ENCODE data around the gene TXNL4B. TPM values are rescaled to one million over a fixed set of nuclear protein-coding genes. Genes with fewer than 3 reads are reported as not detected.

Gene TXNL4B
- total and polyA plus RNA-seq, 11 donors: 4.6 to 13.5 (median 7.0) TPM

- Histone ChIP-seq H3K36me3 (no peaks in the 10 kb centered on the region), H3K4me3 (no peak overlapping the region), H3K27me3 (peaks cover 0 to 6% (median 0%) of the 10 kb centered on the region in 9 donors), H3K27ac (no peak overlapping the region), H3K4me1 (no peaks in the 10 kb centered on the region), H3K9me3 (no peaks in the 10 kb centered on the region)
- intact Hi-C loops (cut with DNase I): no loop called here
- ATAC-seq: no peak
- DNase-seq: no peak
- TF ChIP-seq, protein P1, sequence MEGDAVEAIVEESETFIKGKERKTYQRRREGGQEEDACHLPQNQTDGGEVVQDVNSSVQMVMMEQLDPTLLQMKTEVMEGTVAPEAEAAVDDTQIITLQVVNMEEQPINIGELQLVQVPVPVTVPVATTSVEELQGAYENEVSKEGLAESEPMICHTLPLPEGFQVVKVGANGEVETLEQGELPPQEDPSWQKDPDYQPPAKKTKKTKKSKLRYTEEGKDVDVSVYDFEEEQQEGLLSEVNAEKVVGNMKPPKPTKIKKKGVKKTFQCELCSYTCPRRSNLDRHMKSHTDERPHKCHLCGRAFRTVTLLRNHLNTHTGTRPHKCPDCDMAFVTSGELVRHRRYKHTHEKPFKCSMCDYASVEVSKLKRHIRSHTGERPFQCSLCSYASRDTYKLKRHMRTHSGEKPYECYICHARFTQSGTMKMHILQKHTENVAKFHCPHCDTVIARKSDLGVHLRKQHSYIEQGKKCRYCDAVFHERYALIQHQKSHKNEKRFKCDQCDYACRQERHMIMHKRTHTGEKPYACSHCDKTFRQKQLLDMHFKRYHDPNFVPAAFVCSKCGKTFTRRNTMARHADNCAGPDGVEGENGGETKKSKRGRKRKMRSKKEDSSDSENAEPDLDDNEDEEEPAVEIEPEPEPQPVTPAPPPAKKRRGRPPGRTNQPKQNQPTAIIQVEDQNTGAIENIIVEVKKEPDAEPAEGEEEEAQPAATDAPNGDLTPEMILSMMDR (IDR thresholded peaks at IDR 0.05): no peak
- no peak for TF ChIP-seq POLR2A (IDR thresholded peaks at IDR 0.05)
- WGBS, 4 donors: 86 to 90% (median 89%) methylated on average over 4 of the region's 4 CpGs
Measured at GRCh38 chr16:72138064-72138572, 44.7 kb upstream of the TXNL4B start.

DNA sequence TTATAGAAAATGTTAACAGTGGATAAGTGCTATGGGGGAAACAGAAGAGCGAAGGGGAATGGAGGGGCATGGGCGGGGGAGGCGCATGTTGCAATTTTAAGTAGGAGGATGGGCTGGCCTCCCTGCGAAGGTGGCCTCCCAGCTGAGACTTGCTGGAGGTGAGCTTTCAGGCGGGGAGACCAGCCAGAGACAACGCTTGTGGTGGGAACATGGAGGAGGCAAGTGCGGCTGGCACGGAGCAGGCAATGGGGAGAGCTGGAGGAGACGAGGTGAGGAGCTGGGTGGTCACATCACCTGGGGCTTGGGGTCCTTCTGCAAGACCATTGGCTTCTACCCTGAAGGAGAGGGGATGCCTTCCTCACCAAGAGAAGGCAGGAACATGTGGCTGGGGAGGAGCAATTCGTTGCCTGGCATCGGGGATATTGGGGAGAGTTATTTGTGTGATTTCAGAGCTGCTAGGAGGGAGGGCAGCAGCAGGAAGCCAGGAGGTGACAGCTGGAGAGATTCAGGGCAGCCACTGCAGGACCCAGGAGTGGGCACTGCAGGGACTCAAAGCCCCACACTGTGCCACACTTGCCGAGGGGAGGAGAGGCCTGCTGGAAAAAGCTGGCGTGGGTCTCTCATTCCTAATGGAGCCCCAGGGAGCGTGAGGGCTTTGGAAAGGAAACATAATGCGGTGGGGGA lies 44.1 kb upstream of the TXNL4B start:
- intact Hi-C loops (cut with DNase I): no loop called here
- 70 to 77% (median 73%) methylated on average over 15 of the region's 15 CpGs for WGBS, 4 donors
- no peak for DNase-seq

DNA sequence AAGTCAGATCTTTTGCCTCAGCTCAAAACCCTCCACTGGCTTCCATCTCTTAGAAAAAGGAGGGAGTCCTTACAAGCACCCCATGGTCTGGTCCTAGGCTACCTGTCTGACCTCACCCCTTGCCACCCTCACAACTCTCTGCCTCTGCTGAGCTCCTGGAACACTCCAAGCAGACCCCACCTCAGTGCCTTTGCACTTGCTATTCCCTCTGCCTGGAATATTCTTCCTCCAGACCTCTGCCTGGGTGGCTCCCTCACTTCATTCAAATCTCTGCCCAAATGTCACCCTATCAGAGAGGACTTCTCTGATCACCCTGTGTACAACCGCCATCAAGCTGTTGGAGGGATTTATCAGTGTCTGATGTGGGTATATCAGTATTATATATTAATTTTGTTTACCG lies 41.1 kb upstream of the TXNL4B start:
- DNase-seq (no peak), ATAC-seq (no peak)
- Histone ChIP-seq H3K27me3 (peaks cover 0 to 10% (median 0%) of the 10 kb centered on the region in 9 donors), H3K4me3 (no peak overlapping the region), H3K9me3 (no peaks in the 10 kb centered on the region), H3K27ac (no peak overlapping the region), H3K4me1 (no peaks in the 10 kb centered on the region), H3K36me3 (no peaks in the 10 kb centered on the region)
- intact Hi-C loops (cut with DNase I): no loop called here
- WGBS, 4 donors: 93 to 100% (median 95%) methylated on average over 2 of the region's 2 CpGs
- TF ChIP-seq POLR2A (IDR thresholded peaks at IDR 0.05): no peak
- TF ChIP-seq, protein P1 (IDR thresholded peaks at IDR 0.05): no peak

More for the DNA sequence above, 44.1 kb upstream of the TXNL4B start:
- Histone ChIP-seq H3K9me3 (no peaks in the 10 kb centered on the region), H3K27me3 (peaks cover 0 to 6% (median 0%) of the 10 kb centered on the region in 9 donors), H3K27ac (no peak overlapping the region), H3K4me1 (no peaks in the 10 kb centered on the region), H3K36me3 (no peaks in the 10 kb centered on the region), H3K4me3 (no peak overlapping the region)
- ATAC-seq: no peak
- TF ChIP-seq, protein P1 (IDR thresholded peaks at IDR 0.05): no peak
- TF ChIP-seq POLR2A (IDR thresholded peaks at IDR 0.05): no peak

GRCh38 chr16:72132726-72133125 lies 39.3 kb upstream of the TXNL4B start:
- ATAC-seq: no peak
- 82 to 93% (median 88%) methylated on average over 3 of the region's 3 CpGs for WGBS, 4 donors

More at GRCh38 chr16:72132726-72133125, 39.3 kb upstream of the TXNL4B start:
- intact Hi-C loops (cut with DNase I): no loop called here
- DNase-seq: no peak
- no peak overlapping the region for H3K4me3 ChIP-seq
- H3K27me3 ChIP-seq: peaks cover 0 to 11% (median 0%) of the 10 kb centered on the region in 9 donors
- no peaks in the 10 kb centered on the region for H3K4me1 ChIP-seq
- no peak overlapping the region for H3K27ac ChIP-seq
- TF ChIP-seq POLR2A (IDR thresholded peaks at IDR 0.05): no peak
- TF ChIP-seq, protein P1 (IDR thresholded peaks at IDR 0.05): no peak
- H3K9me3 ChIP-seq: peaks cover 0 to 4% (median 0%) of the 10 kb centered on the region in 12 donors
- H3K36me3 ChIP-seq: no peaks in the 10 kb centered on the region
